HepG2 (cell line): ENCODE measurements around the gene RUFY2. TPM values are rescaled to one million over a fixed set of nuclear protein-coding genes. Genes with fewer than 3 reads are reported as not detected.

Experiments used
- CREB1 ChIP-seq, 2 experiments: fragments of 450-650 bp in 1 of 2; IDR thresholded peaks; 2 replicates each; pipeline ENCODE4 v1.6.1; 2016 to 2017; ENCODE audit warnings: control low read depth in 1 of 2, mild to moderate bottlenecking in 1 of 2, missing compliant biosample characterization in 1 of 2, missing genetic modification characterization in 1 of 2
- GATA4 ChIP-seq: sonication (generic); IDR thresholded peaks from 2 replicates; pipeline ENCODE4 v1.6.1; 2016; ENCODE audit warnings: antibody characterized with exemption, low read depth, borderline replicate concordance
- IRX3 ChIP-seq: sonication (generic); formaldehyde crosslinking; IDR thresholded peaks from 2 replicates; pipeline ENCODE4 v1.8.1; 2023; ENCODE audit warnings: mild to moderate bottlenecking, low read depth, missing genetic modification reagents, borderline replicate concordance
- PHF20 ChIP-seq: sonication (generic); formaldehyde crosslinking; IDR thresholded peaks from 2 replicates; pipeline ENCODE4 v1.5.0; 2020; ENCODE audit warnings: mild to moderate bottlenecking, missing genetic modification reagents
- POLR2G ChIP-seq: fragments of 200-400 bp; formaldehyde crosslinking; IDR thresholded peaks from 2 replicates; pipeline ENCODE4 v1.6.1; 2018; ENCODE audit warnings: mild to moderate bottlenecking, low read depth, low read length, moderate library complexity
- PRMT3 ChIP-seq: sonication (generic); formaldehyde crosslinking; IDR thresholded peaks from 2 replicates; pipeline ENCODE4 v1.8.1; 2022; ENCODE audit warnings: low read depth, mild to moderate bottlenecking, moderate library complexity, missing genetic modification reagents, borderline replicate concordance
- RFX3 ChIP-seq: IDR thresholded peaks from 2 replicates; pipeline ENCODE4 v1.6.1; 2016; ENCODE audit warnings: missing biosample characterization, missing genetic modification reagents
- SOX13 ChIP-seq, 3 experiments: fragments of 450-650 bp in 1 of 3; sonication (generic) in 1 of 3; formaldehyde crosslinking in 1 of 3; IDR thresholded peaks in 2 of 3; conservative IDR thresholded peaks in 1 of 3; 2 replicates each; pipeline versions ENCODE4 v1.5.0 to v1.6.1; 2016 to 2020; ENCODE audit warnings: antibody characterized with exemption in 1 of 3, mild to moderate bottlenecking in 1 of 3, missing compliant biosample characterization in 1 of 3, missing genetic modification reagents in 1 of 3, moderate library complexity in 1 of 3
- ZFP36 ChIP-seq: fragments of 150-350 bp; IDR thresholded peaks from 2 replicates; pipeline ENCODE4 v1.6.1; 2018; ENCODE audit warnings: borderline replicate concordance, low read length, low read depth; ENCODE audit not compliant: partially characterized antibody
- ZNF101 ChIP-seq: sonication (generic); formaldehyde crosslinking; IDR thresholded peaks from 2 replicates; pipeline ENCODE4 v1.4.0; 2020; ENCODE audit warnings: mild to moderate bottlenecking, low read depth, missing genetic modification reagents, borderline replicate concordance
- polyA plus RNA-seq, 8 experiments: library from polyadenylated mRNA; depleted of rRNA in 3 of 8; stranded (reverse) in 7 of 8; unstranded in 1 of 8; fragments of >200 nt; fragmentation: Illumina TruSeq in 4 of 8; extraction: Trizol in 4 of 8; gene quantifications; 2 replicates each; pipeline versions ENCODE4 v1.2.1 to v1.2.3, GENCODE V29; 2011 to 2016; ENCODE audit warnings: low read depth in 4 of 8, missing spikeins in 1 of 8, mixed read lengths in 1 of 8; ENCODE audit not compliant: insufficient read depth in 1 of 8
- total RNA-seq, 5 experiments: library from RNA; depleted of rRNA; stranded (reverse); fragments of >200 nt; fragmentation: Illumina TruSeq; extraction: Trizol; gene quantifications; 2 replicates each; pipeline ENCODE4 v1.2.3, GENCODE V29; 2016; ENCODE audit warnings: low read depth in 1 of 5
- TF ChIP-seq, protein P1 (sequence below): sonication (generic); formaldehyde crosslinking; IDR thresholded peaks from 2 replicates; pipeline ENCODE4 v1.9.0; 2021; ENCODE audit warnings: missing genetic modification reagents, borderline replicate concordance
- TF ChIP-seq, protein P2 (sequence below), 2 experiments: fragments of 450-650 bp in 1 of 2; sonication (generic) in 1 of 2; formaldehyde crosslinking; IDR thresholded peaks; 2 replicates each; pipeline versions ENCODE4 v1.5.0 to v1.8.0; 2020 to 2022; ENCODE audit warnings: mild to moderate bottlenecking in 1 of 2, missing genetic modification reagents in 1 of 2
- TF ChIP-seq, protein P3 (sequence below): sonication (generic); formaldehyde crosslinking; IDR thresholded peaks from 2 replicates; pipeline ENCODE4 v1.4.0; 2020; ENCODE audit warnings: missing genetic modification reagents; ENCODE audit errors: not compliant biosample characterization
- TF ChIP-seq, protein P4 (sequence below): sonication (generic); formaldehyde crosslinking; IDR thresholded peaks from 2 replicates; pipeline ENCODE4 v1.4.0; 2020; ENCODE audit warnings: missing genetic modification reagents

The RUFY2 gene
- total and polyA plus RNA-seq, 2 of the 13 experiments (the other 11 are each of a cell fraction or from before 2014, with no cell fraction given) = 10.1 to 16.1 TPM

DNA sequence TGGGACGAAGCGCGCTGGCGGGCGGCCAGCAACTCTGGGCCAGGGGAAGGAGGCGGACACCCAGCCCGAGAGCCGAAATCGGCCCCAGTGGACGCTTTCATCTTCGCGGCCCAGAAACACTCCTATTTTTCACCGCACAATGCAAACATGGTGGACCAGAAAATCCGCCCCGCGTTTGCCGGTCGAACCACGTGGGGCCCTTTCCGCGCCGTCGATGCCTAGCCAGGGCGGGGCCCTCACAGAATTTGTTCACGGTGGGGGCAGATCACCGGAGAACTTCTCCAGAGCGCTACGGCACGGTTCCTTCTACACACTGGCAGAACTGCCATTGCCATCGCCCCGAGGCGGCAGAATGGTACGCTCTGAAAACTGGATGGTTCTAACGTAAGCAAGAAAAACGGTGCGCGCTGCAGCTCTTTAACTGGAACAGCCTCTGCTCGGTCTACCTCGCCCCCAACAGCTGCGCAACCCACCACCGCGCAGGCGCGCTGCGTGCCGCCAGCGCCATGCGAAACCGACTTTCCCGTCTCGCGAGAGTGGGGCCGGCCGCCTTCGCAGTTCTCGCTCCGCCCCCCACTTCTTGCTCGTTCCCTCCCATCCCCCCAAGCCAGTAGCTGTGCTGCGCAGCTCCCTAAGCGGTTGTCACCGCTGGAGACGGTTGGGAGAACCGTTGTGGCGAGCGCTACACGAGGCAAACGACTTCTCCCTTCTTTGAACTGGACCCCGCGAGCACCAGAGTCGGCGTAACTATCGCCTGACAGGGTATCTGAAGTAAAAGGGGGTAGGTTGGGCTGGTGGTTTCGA lies 75.4 kb downstream of the RUFY2 start, which contains the start of gene HNRNPH3 (continued):
- TF ChIP-seq, protein P1, sequence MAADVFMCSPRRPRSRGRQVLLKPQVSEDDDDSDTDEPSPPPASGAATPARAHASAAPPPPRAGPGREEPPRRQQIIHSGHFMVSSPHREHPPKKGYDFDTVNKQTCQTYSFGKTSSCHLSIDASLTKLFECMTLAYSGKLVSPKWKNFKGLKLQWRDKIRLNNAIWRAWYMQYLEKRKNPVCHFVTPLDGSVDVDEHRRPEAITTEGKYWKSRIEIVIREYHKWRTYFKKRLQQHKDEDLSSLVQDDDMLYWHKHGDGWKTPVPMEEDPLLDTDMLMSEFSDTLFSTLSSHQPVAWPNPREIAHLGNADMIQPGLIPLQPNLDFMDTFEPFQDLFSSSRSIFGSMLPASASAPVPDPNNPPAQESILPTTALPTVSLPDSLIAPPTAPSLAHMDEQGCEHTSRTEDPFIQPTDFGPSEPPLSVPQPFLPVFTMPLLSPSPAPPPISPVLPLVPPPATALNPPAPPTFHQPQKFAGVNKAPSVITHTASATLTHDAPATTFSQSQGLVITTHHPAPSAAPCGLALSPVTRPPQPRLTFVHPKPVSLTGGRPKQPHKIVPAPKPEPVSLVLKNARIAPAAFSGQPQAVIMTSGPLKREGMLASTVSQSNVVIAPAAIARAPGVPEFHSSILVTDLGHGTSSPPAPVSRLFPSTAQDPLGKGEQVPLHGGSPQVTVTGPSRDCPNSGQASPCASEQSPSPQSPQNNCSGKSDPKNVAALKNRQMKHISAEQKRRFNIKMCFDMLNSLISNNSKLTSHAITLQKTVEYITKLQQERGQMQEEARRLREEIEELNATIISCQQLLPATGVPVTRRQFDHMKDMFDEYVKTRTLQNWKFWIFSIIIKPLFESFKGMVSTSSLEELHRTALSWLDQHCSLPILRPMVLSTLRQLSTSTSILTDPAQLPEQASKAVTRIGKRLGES (CRISPR knock-in tag) = peak; percentile 33
- TF ChIP-seq CREB1 (IDR thresholded peaks at IDR 0.05) (no peak), CREB1 (CRISPR knock-in tag; IDR thresholded peaks at IDR 0.05) (0 out of 2 replicates have a peak, but pooled peaks have one; percentile 29), PHF20 (CRISPR knock-in tag) (no peak; the same call in 1 of the 2 replicates), PRMT3 (CRISPR knock-in tag) (no peak), SOX13 (IDR thresholded peaks at IDR 0.05) (no peak), SOX13 (CRISPR knock-in tag; conservative IDR thresholded peaks at IDR 0.05 in 1 of 2, IDR thresholded peaks at IDR 0.05 in 1 of 2) (no peak; a peak in 1 of 4 replicates), ZNF101 (no peak), ZFP36 (peak; percentile 6), POLR2G (peak; percentile 99), IRX3 (peak; percentile 84), GATA4 (peak; percentile 91), RFX3 (CRISPR knock-in tag) (no peak)
- TF ChIP-seq, protein P2, sequence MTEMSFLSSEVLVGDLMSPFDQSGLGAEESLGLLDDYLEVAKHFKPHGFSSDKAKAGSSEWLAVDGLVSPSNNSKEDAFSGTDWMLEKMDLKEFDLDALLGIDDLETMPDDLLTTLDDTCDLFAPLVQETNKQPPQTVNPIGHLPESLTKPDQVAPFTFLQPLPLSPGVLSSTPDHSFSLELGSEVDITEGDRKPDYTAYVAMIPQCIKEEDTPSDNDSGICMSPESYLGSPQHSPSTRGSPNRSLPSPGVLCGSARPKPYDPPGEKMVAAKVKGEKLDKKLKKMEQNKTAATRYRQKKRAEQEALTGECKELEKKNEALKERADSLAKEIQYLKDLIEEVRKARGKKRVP (CRISPR knock-in tag; IDR thresholded peaks at IDR 0.05) = peak in 1 of 2 experiments; percentile 83; a peak in 2 of 4 replicates
- TF ChIP-seq, protein P3, sequence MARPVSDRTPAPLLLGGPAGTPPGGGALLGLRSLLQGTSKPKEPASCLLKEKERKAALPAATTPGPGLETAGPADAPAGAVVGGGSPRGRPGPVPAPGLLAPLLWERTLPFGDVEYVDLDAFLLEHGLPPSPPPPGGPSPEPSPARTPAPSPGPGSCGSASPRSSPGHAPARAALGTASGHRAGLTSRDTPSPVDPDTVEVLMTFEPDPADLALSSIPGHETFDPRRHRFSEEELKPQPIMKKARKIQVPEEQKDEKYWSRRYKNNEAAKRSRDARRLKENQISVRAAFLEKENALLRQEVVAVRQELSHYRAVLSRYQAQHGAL (CRISPR knock-in tag) = no peak
- TF ChIP-seq, protein P4, sequence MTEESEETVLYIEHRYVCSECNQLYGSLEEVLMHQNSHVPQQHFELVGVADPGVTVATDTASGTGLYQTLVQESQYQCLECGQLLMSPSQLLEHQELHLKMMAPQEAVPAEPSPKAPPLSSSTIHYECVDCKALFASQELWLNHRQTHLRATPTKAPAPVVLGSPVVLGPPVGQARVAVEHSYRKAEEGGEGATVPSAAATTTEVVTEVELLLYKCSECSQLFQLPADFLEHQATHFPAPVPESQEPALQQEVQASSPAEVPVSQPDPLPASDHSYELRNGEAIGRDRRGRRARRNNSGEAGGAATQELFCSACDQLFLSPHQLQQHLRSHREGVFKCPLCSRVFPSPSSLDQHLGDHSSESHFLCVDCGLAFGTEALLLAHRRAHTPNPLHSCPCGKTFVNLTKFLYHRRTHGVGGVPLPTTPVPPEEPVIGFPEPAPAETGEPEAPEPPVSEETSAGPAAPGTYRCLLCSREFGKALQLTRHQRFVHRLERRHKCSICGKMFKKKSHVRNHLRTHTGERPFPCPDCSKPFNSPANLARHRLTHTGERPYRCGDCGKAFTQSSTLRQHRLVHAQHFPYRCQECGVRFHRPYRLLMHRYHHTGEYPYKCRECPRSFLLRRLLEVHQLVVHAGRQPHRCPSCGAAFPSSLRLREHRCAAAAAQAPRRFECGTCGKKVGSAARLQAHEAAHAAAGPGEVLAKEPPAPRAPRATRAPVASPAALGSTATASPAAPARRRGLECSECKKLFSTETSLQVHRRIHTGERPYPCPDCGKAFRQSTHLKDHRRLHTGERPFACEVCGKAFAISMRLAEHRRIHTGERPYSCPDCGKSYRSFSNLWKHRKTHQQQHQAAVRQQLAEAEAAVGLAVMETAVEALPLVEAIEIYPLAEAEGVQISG (CRISPR knock-in tag) = peak; percentile 85
